Stimulated activated CD8-positive, alpha-beta memory T cell treated with anti-CD3 and anti-CD28 coated beads, Interleukin-15, amount 100 ng/mL, for 48 hours (primary cell): ENCODE data around the gene STAT1.

Experiments used
- DNase-seq, 2 donors: peaks; one replicate each; pipeline ENCODE4 v3.0.0-alpha.2; 2020; ENCODE audit warnings: low read depth in 2 of 2

Gene STAT1

GRCh38 chr2:191013932-191014652 is at the start of gene STAT1:
Gene STAT1, minus strand, starts transcription at chr2:191014171. Its CDS starts 4,168 bp downstream, at chr2:191010003.
- peak; percentile 92 to 95 for DNase-seq

- no peak for DNase-seq
These were observed 49.6 kb upstream of the STAT1 start for GRCh38 chr2:191063584-191063983.

GRCh38 chr2:191061381-191061980 is 47.5 kb upstream of the STAT1 start:
- DNase-seq, result no peak

GRCh38 chr2:191059308-191059707 is 45.3 kb upstream of the STAT1 start:
- DNase-seq, result no peak

- no peak for DNase-seq
These were observed 42.3 kb upstream of the STAT1 start for GRCh38 chr2:191056228-191056627.

GRCh38 chr2:191053256-191053655 is 39.3 kb upstream of the STAT1 start:
- no peak for DNase-seq

GRCh38 chr2:191051825-191052778 is 38.1 kb upstream of the STAT1 start:
- no peak for DNase-seq

- DNase-seq, result no peak
These were observed 37.2 kb upstream of the STAT1 start for GRCh38 chr2:191051177-191051576.

- DNase-seq, result no peak
These were observed 36.6 kb upstream of the STAT1 start for GRCh38 chr2:191050640-191050987.

GRCh38 chr2:191049728-191050639 is 36.0 kb upstream of the STAT1 start:
- no peak for DNase-seq

GRCh38 chr2:191048073-191048472 is 34.1 kb upstream of the STAT1 start:
- DNase-seq, result no peak

- no peak for DNase-seq
These were observed 31.2 kb upstream of the STAT1 start for GRCh38 chr2:191045141-191045540.

- no peak for DNase-seq
These were observed 29.5 kb upstream of the STAT1 start for GRCh38 chr2:191043438-191043837.

- DNase-seq, result no peak
These were observed 27.6 kb upstream of the STAT1 start for GRCh38 chr2:191041418-191042161.

GRCh38 chr2:191039616-191040015 is 25.6 kb upstream of the STAT1 start:
- DNase-seq, result no peak

GRCh38 chr2:191038741-191039140 is 24.8 kb upstream of the STAT1 start:
- no peak for DNase-seq

GRCh38 chr2:191038241-191038725 is 24.3 kb upstream of the STAT1 start:
- no peak for DNase-seq

- DNase-seq, result no peak
These were observed 23.4 kb upstream of the STAT1 start for GRCh38 chr2:191037351-191037750.

GRCh38 chr2:191036363-191036762 is 22.4 kb upstream of the STAT1 start:
- no peak for DNase-seq

GRCh38 chr2:191032588-191033429 is 18.8 kb upstream of the STAT1 start:
- no peak for DNase-seq
